CD14-positive monocyte (primary cell): ENCODE data around the gene MAP2K5. TPM values are rescaled to one million over a fixed set of nuclear protein-coding genes. Genes with fewer than 3 reads are reported as not detected.

Experiments used
- DNase-seq, 3 donors: peaks; one replicate each; pipeline ENCODE4 v3.0.0-alpha.2; 2011 to 2022
- H2AFZ ChIP-seq: 2 replicates; pipeline ENCODE4 v1.6.0; 2012; ENCODE audit warnings: mild to moderate bottlenecking, low read depth, low read length, inconsistent platforms; ENCODE audit not compliant: insufficient read depth, poor library complexity, severe bottlenecking
- H3K27ac ChIP-seq, 2 donors: 1 replicate in 1 of 2; 2 replicates in 1 of 2; pipeline ENCODE4 v1.5.1; 2012 to 2013; ENCODE audit warnings: low read length in 2 of 2, control low read depth in 1 of 2, inconsistent platforms in 1 of 2, low read depth in 1 of 2, mild to moderate bottlenecking in 1 of 2
- H3K27me3 ChIP-seq, 2 donors: one replicate each; pipeline versions ENCODE4 v1.6.0 to v1.6.1; 2011 to 2013; ENCODE audit warnings: low read length in 2 of 2; ENCODE audit not compliant: control insufficient read depth in 2 of 2, insufficient read depth in 2 of 2
- H3K36me3 ChIP-seq, 2 donors: replicated peaks in 1 of 2; 1 replicate in 1 of 2; 2 replicates in 1 of 2; pipeline versions ENCODE4 v1.5.1 to v1.6.1; 2012 to 2013; ENCODE audit warnings: low read length in 2 of 2, control low read depth in 1 of 2, inconsistent platforms in 1 of 2, mild to moderate bottlenecking in 1 of 2; ENCODE audit not compliant: insufficient read depth in 2 of 2, control insufficient read depth in 1 of 2
- H3K4me1 ChIP-seq, 2 donors: 1 replicate in 1 of 2; 2 replicates in 1 of 2; pipeline versions ENCODE4 v1.5.1 to v1.6.1; 2012 to 2013; ENCODE audit warnings: low read length in 2 of 2, control low read depth in 1 of 2, inconsistent platforms in 1 of 2, mild to moderate bottlenecking in 1 of 2, moderate library complexity in 1 of 2; ENCODE audit not compliant: insufficient read depth in 2 of 2, control insufficient read depth in 1 of 2
- H3K4me2 ChIP-seq: replicated peaks from 2 replicates; pipeline ENCODE3; 2012; ENCODE audit warnings: low read length, moderate library complexity, mild to moderate bottlenecking; ENCODE audit not compliant: poor library complexity, severe bottlenecking; ENCODE audit errors: extremely low read depth
- H3K4me3 ChIP-seq, 3 experiments: fragments of 200-600 bp in 1 of 3; sonication (generic) in 1 of 3; replicated peaks in 1 of 3; 1 replicate in 2 of 3; 2 replicates in 1 of 3; pipeline ENCODE4 v1.5.1; 2011 to 2013; ENCODE audit warnings: low read length in 3 of 3, mild to moderate bottlenecking in 3 of 3, control low read depth in 2 of 3, low read depth in 2 of 3, inconsistent platforms in 1 of 3, moderate library complexity in 1 of 3
- H3K79me2 ChIP-seq: 2 replicates; pipeline ENCODE4 v1.6.0; 2012; ENCODE audit warnings: mild to moderate bottlenecking, control low read depth, inconsistent platforms, low read length, moderate library complexity; ENCODE audit not compliant: insufficient read depth
- H3K9ac ChIP-seq: 2 replicates; pipeline ENCODE4 v1.6.0; 2017; ENCODE audit warnings: low read length, mild to moderate bottlenecking; ENCODE audit not compliant: insufficient read depth, poor library complexity, severe bottlenecking
- H3K9me3 ChIP-seq, 2 donors: replicated peaks in 1 of 2; 1 replicate in 1 of 2; 2 replicates in 1 of 2; pipeline versions ENCODE4 v1.5.1 to v1.6.1; 2012 to 2013; ENCODE audit warnings: low read length in 2 of 2, control low read depth in 1 of 2; ENCODE audit not compliant: control insufficient read depth in 1 of 2, insufficient read depth in 1 of 2
- H4K20me1 ChIP-seq: 2 replicates; pipeline ENCODE4 v1.6.0; 2012; ENCODE audit warnings: mild to moderate bottlenecking, low read length, control low read depth, moderate library complexity; ENCODE audit not compliant: insufficient read depth
- H3K27ac Mint-ChIP-seq, 7 donors: one replicate each; pipeline ENCODE4 v1.8.0; 2020; ENCODE audit warnings: mild to moderate bottlenecking in 7 of 7, mixed read lengths in 7 of 7, moderate library complexity in 6 of 7, inconsistent platforms in 2 of 7
- H3K27me3 Mint-ChIP-seq, 3 donors: one replicate each; pipeline ENCODE4 v1.8.0; 2021 to 2022; ENCODE audit warnings: low read depth in 3 of 3, mild to moderate bottlenecking in 3 of 3, mixed read lengths in 3 of 3, moderate library complexity in 3 of 3, inconsistent platforms in 1 of 3
- H3K36me3 Mint-ChIP-seq, 2 donors: one replicate each; pipeline ENCODE4 v1.8.0; 2020; ENCODE audit warnings: mixed read lengths in 2 of 2, inconsistent platforms in 1 of 2, mild to moderate bottlenecking in 1 of 2
- H3K4me1 Mint-ChIP-seq: one replicate; pipeline ENCODE4 v1.8.0; 2020; ENCODE audit warnings: mild to moderate bottlenecking, mixed read lengths
- H3K4me3 Mint-ChIP-seq, 2 donors: one replicate each; pipeline ENCODE4 v1.8.0; 2020; ENCODE audit warnings: mild to moderate bottlenecking in 2 of 2, mixed read lengths in 2 of 2, moderate library complexity in 1 of 2
- H3K9me3 Mint-ChIP-seq, 7 donors: one replicate each; pipeline ENCODE4 v1.8.0; 2020 to 2022; ENCODE audit warnings: mixed read lengths in 7 of 7, mild to moderate bottlenecking in 6 of 7, moderate library complexity in 6 of 7, inconsistent platforms in 2 of 7
- CTCF ChIP-seq: fragments of 200-600 bp; IDR thresholded peaks from one replicate; pipeline ENCODE4 v1.8.0; 2022; ENCODE audit warnings: antibody characterized with exemption, mild to moderate bottlenecking
- WGBS: methylation state at CpG from one replicate; pipeline ENCODE4 v1.1.5; 2013; ENCODE audit warnings: missing lambda C conversion rate; ENCODE audit not compliant: insufficient coverage; 5-methylcytosine and 5-hydroxymethylcytosine counted together
- intact Hi-C, 2 donors: fragments of 100-400 bp; cut with micrococcal nuclease; formaldehyde crosslinking; loops; one replicate each; pipeline versions ENCODE4 v1.15.0 to v1.15.1; 2023
- polyA plus RNA-seq, 3 donors: library from polyadenylated mRNA; depleted of rRNA in 1 of 3; unstranded in 2 of 3; stranded (reverse) in 1 of 3; fragments of 300-500 nt in 2 of 3; fragments of >200 nt in 1 of 3; fragmentation: Illumina TruSeq in 2 of 3; gene quantifications; 1 replicate in 2 of 3; 2 replicates in 1 of 3; pipeline ENCODE4 v1.2.3, GENCODE V29; 2012 to 2021

Gene MAP2K5
- polyA plus RNA-seq, 3 donors, result 10.2 to 11.3 (median 10.6) TPM

DNA sequence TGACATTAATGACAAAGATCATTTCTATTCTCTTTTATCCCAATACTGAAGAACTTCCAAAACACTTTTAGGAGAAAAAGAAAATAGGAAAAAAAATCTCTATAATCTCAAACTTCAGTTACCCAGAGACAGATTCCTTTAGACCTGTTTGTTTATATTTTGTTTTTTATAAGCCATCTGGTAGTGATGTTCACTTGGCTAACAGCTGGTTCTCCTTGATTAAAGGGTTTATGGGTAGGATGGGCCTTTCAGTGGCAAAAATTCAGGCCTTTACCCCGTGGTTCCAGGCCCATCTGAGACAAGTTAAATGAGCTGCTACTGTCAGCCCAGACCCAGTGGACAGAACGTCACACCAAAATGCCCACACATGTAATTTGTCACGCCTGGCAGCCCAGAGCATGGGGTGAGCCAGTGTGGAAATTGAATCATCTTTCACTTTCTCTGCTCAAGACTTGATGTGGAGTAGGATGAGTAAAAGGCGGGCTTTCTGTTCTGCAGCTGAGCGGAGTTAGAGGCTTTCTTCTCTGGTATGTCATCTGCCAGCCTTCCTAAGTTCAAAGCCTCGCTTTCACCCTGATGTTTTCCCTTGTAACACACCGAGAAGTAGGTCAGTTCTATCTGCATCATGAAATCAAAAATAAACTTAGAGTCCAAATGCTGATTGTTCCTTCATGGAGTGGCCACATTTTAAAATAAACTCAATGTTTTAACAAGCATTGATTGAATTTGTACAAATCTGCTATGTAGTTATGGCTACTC is 220.3 kb downstream of the MAP2K5 start:
- Mint-ChIP-seq H3K27ac (no peak overlapping the region), H3K4me1 (peaks cover 46% of the 10 kb centered on the region), H3K9me3 (peaks cover 0 to 3% (median 0%) of the 10 kb centered on the region in 7 donors), H3K4me3 (no peak overlapping the region), H3K36me3 (peaks cover 18 to 20% of the 10 kb centered on the region in 2 donors), H3K27me3 (peaks cover 0 to 3% (median 0%) of the 10 kb centered on the region in 3 donors)
- no peak overlapping the region for H3K27ac ChIP-seq
- no peak overlapping the region for H2AFZ ChIP-seq
- peaks cover 23 to 25% of the 10 kb centered on the region in 2 donors for H3K4me1 ChIP-seq
- TF ChIP-seq CTCF, result no peak
- H3K9me3 ChIP-seq, result no peaks in the 10 kb centered on the region
- H4K20me1 ChIP-seq, result no peaks in the 10 kb centered on the region
- no peak overlapping the region for H3K4me3 ChIP-seq
- H3K4me2 ChIP-seq, result no peak overlapping the region
- no peak overlapping the region for H3K9ac ChIP-seq
- no peaks in the 10 kb centered on the region for H3K36me3 ChIP-seq
- no peak for DNase-seq
- intact Hi-C loops, result no loop called here
- WGBS, result 100% methylated on average over 2 of the region's 7 CpGs
- no peaks in the 10 kb centered on the region for H3K79me2 ChIP-seq
- no peaks in the 10 kb centered on the region for H3K27me3 ChIP-seq

GRCh38 chr15:67765701-67766100 is 223.2 kb downstream of the MAP2K5 start:
- no peaks in the 10 kb centered on the region for H3K27me3 ChIP-seq
- intact Hi-C loops, result no loop called here
- H3K27ac ChIP-seq, result no peak overlapping the region
- peaks cover 20 to 21% of the 10 kb centered on the region in 2 donors for H3K36me3 Mint-ChIP-seq
- no peak overlapping the region for H3K4me3 Mint-ChIP-seq
- no peak for DNase-seq
- peaks cover 32% of the 10 kb centered on the region for H3K4me1 Mint-ChIP-seq
- no peaks in the 10 kb centered on the region for H3K79me2 ChIP-seq
- peaks cover 0 to 5% of the 10 kb centered on the region in 2 donors for H3K36me3 ChIP-seq
- H4K20me1 ChIP-seq, result no peaks in the 10 kb centered on the region
- WGBS, result 100% methylated on average over 1 of the region's 2 CpGs
- H3K4me2 ChIP-seq, result no peak overlapping the region
- H2AFZ ChIP-seq, result no peak overlapping the region
- no peak overlapping the region for H3K4me3 ChIP-seq
- peaks cover 0 to 3% (median 0%) of the 10 kb centered on the region in 7 donors for H3K9me3 Mint-ChIP-seq
- TF ChIP-seq CTCF, result no peak
- H3K27ac Mint-ChIP-seq, result no peak overlapping the region
- H3K4me1 ChIP-seq, result peaks cover 21 to 25% of the 10 kb centered on the region in 2 donors
- H3K9ac ChIP-seq, result no peak overlapping the region
- H3K27me3 Mint-ChIP-seq, result no peaks in the 10 kb centered on the region
- no peaks in the 10 kb centered on the region for H3K9me3 ChIP-seq
